Suppressor macrophage (primary cell): Measurements from ENCODE around the gene ZCCHC13.
"Not testable (repeated sequence)": the region's sequence is repeated elsewhere in the genome, so short reads cannot be mapped to it uniquely, and the experiment has no call there.

Experiments
- DNase-seq, 4 experiments: peaks; one replicate each; pipeline ENCODE4 v3.0.0-alpha.2; 2020 to 2022
- total RNA-seq, 17 experiments: gene quantifications; one replicate each; lab custom pipeline; 2026; ENCODE audit warnings: mixed read lengths in 6 of 17, inconsistent platforms in 3 of 17; lab: John Stamatoyannopoulos, UW

Gene ZCCHC13
- total RNA-seq, result 0 to 0.11 (median 0) reads per million in 17 experiments

DNA sequence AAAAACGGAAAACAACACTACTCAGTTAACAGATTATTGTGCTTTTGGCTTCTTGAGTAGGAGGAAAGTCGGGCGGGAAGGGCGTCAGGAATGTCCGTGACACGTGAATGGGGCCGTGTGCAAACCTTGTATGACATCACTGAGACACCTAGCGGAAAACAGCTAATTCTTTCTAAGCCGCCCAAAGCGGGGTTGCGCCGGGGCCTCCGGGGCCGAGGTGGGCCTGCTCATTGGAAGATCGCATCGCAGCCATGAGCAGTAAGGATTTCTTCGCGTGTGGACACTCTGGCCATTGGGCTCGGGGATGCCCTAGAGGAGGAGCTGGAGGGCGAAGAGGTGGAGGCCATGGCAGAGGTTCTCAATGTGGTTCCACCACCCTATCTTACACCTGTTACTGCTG is at the start of gene ZCCHC13:
Gene ZCCHC13, plus strand, starts transcription at position 165 of the 400 bp plus-strand sequence. Its CDS starts 87 bp downstream, at position 252.
- DNase-seq, result no peak

DNA sequence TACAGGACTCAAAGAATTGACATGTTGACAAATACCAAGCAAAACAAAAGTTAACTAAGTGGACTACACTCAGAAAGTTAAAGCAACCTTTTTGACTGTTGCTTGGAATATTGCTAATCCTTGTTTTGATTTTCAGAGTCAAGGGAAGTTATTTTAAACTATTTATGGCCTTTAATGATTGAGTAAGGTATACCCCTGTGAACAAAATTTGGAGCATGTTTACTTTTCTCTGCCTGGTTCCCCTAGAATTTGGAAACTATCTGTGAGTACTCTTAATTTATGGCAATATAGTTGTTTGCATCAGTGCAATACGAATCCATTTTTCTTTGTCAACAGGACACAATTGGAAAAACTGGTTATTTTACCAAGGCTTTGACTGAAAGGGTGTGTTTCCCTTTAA is 45.9 kb upstream of the ZCCHC13 start:
- DNase-seq, result not testable (repeated sequence)

DNA sequence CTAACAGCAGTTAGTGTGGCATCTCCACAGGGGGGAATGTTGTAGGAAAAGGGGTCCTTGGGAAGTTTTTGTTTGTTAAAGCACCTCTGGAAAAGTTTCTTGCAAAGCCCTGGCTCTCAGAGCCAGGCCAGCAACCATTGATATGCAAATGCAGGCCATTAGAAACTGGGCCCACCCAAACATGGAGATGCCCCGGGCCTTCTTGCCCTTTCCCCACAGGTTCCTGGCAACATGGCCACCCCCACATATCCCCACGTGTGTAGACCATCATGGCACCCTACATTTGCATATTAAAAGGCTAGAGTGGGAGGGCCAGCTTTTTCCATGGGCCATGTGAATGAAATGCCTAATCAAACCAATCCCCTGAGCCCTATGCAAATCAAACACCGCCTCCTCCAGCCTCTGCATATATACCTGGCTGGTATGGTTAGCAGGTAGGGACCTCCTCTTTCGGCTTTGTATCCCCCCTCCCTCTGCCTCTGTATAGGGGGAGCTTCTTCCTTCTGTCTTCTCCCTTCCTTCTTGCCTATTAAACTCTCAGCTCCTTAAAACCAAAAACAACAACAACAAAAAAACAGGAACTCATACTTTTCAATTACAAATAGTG is 44.0 kb upstream of the ZCCHC13 start:
- DNase-seq, result no peak

DNA sequence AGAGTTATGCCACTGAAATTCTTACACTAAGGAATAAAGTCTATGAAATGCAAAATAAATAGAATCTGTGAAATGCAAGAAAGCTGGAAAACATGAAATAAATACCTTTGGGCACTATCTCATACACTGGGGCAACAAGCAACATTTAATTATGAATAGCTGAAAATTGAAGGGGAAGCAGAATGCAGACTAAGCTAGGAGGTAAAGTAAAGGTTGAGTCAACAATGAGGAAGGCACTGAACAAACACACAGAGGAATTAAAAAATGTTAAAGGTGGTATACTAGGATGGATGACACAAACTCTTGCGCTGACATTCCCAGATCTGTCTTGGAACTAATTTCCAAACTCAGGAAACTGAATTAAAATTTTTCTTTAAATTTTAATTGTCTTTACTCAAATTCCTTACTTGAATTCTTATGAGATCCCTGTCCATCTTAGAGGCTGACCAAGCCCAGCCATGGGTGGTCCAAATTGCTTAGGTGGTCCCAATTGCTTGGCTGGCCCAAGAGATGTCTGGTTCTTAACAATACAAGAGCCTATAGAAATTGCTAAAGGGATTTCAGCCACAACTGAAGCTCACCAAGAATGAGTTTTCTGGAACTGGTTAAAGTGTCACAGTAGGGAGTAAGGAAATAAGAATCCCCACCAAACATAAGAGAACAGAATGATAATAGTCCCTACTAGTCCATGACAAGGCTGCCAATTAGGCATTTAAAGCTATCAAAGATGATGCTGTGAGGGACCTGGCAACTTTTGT is 41.3 kb upstream of the ZCCHC13 start:
- DNase-seq, result no peak

DNA sequence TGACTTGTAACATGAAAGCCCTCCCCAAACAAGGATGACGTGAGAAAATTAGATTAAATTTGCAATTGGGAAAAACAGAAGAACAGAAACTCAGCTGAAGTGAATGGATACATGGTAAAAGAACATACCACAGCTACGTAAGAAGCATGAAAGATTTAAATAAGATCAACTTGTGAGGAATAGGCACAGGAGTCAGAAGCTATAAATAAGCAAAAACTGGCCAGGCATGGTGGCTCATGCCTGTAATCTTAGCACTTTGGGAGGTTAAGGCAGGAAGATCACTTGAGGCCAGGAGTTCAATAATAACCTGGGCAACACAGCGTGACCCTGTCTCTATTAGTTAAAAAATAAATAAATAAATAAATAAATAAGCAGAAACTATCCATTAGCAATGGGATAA is 33.6 kb upstream of the ZCCHC13 start:
- no peak for DNase-seq

DNA sequence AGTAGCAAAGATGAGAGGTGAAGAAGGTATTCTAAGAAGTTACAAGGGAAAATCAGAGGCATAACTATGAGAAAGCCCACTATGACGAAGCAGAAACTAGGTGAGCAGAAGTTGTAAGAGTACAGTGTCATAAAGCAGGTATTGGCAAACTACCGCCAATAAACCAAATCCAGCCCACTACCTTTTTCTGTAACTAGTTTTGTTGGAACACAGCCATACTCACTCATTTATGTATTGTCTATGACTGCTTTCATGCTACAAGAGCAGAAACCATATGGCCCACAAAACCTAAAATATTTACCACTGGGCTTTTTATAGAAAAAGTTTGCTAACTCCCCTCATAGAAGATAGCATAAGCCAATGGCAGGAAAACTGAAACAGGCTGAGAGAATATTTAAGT is 31.8 kb upstream of the ZCCHC13 start:
- no peak for DNase-seq

DNA sequence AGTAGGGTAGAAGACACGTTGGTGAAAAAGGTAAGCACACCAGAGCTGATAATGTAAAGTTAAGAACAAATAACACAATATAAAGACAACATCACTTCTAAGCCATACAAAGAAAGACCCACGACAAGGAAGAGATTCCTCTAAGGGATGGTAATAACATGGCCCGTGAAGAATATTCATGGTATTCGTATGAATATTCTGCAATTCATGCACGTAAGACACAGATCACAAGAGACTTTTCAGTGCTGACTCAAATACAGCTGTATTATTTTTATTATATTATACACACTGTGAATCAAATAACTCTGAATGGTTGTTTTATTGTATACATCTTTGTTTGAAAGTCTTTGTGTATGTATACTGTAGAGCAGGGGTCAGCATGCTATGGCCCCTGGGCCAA is 29.5 kb upstream of the ZCCHC13 start:
- DNase-seq, result no peak

DNA sequence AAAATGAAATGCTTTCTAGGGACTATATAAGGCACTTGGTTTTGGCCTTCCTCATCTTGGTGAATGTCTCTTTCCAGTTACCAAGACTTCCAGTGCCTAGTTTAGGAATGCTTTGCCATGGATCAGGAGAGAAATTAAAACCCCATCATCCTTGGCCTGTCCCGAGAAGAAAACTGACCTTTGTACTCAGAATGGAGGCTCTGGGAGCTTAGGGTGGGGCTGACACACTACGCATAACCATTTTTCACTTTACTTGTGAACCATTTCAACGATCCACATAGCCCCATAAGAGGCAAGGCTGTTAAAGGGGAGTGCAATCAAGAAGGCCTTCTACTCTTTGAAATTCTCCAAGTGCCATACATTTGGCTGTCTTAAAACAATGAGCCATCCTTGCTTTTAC is 26.7 kb upstream of the ZCCHC13 start:
- no peak for DNase-seq

DNA sequence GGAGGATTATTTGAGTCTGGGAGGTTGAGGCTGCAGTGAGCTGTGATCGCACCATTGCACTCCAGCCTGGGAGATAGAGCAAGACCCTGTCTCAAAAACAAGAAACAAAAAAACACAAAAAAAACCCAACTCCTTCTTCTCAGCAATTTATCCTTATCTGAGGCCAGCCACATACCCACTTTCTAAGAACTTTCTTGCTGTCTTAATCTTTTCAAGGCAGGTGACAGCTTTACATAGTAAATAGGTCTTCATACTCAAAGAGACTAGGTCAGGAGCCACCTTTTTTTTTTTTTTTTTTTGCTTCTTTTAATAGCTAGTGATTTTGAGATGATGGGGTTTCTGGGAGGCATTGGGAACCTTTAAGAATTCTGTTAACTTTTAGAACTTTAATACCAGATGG is 26.1 kb upstream of the ZCCHC13 start:
- no peak for DNase-seq

DNA sequence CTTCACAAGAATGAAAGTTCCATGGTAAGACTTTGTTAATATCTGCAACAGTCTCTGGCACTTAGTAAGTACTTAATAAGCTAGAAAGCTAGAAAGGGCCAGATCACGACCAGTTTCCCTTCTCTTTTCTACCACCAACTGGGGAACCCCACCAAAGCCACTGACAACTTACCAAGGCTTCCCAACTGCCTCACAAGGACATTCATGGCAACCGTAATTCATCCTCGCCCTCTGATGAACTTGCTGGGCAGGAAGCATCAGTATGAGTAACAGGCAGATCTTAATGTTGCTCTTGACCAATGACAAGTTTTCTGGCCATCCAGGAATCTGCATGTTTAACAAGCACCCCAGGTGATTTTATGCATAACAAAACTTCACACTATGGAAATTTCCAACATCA is 23.2 kb upstream of the ZCCHC13 start:
- DNase-seq, result no peak

DNA sequence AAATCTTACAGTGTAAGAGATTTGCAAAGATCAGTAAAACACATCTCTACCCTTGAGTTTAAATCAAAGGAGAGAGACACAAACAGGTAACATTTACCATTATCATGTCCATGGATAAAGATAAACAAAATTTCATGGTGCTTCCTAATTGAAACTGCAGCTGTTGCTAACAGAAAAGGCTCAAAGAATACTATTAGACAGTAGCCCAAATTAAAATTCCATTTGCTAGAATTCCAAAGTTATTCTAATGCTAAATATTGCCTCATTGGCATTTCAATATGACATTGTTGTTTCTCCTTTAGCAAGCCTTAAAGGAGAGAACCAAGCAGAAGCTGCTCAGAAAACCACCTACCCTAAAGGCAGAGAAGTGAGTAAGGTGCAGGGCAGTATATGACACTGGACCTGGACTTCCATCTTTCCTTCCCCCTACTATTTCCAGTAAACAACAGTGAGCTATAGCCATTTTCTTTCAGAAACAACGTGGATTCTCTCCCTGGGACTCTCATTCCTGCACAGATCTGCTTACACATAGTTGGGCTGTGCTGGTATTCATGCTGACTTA is 19.5 kb upstream of the ZCCHC13 start:
- no peak for DNase-seq

DNA sequence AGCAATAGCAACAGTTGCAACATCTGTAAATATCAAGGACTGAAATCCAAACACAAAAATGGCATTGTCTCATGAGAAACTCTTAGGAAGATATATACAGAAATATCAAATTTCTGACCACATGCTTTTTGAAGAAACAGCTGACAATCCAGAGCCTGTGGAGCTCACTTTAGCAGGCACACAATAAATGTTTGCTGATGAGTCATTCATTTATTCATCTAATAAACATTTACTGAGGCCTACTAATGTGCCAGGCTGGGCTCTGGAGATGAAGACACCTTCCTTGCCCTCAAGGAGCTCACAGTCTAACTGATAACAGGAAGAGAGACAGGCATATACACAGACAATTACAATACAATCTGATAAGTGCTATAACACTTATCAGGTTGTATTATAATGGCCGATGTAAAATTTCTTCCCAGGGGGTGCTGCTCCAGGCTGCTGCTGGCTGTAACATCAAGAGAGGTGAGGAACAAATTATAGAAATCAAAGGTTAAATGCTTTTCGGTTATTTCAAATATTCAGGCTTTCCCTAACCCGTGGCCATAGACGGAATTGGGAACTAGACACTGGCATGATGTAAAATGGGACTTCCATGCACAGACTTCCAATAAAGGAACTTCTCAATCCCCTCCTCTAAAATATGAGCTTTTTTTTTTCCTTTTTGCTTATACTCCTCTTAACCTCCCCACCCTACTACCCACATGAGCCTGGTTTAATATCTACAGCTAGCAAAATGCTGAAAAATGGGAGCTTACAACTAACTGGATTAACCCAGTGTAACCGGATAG is 16.8 kb upstream of the ZCCHC13 start:
- peak in 1 of 4 experiments; percentile 7 for DNase-seq

DNA sequence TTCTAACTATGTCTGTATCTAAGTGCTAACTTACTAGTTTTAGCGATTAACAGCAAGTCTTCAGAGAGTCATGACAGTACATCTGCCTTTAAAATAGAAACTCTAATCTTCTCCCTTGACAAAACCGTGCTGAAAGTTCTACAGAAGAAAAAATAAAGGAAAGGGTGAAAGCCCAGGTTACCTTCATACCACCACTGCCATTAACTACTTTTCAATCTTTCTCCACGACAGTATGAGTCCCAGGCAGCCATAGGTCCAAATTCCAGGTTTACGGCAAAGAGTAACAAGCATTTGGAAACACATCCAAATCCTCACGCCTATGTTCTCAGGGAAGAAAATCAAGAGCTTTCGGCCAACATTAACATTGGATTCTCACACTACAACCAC is 12.4 kb upstream of the ZCCHC13 start:
- DNase-seq, result no peak

DNA sequence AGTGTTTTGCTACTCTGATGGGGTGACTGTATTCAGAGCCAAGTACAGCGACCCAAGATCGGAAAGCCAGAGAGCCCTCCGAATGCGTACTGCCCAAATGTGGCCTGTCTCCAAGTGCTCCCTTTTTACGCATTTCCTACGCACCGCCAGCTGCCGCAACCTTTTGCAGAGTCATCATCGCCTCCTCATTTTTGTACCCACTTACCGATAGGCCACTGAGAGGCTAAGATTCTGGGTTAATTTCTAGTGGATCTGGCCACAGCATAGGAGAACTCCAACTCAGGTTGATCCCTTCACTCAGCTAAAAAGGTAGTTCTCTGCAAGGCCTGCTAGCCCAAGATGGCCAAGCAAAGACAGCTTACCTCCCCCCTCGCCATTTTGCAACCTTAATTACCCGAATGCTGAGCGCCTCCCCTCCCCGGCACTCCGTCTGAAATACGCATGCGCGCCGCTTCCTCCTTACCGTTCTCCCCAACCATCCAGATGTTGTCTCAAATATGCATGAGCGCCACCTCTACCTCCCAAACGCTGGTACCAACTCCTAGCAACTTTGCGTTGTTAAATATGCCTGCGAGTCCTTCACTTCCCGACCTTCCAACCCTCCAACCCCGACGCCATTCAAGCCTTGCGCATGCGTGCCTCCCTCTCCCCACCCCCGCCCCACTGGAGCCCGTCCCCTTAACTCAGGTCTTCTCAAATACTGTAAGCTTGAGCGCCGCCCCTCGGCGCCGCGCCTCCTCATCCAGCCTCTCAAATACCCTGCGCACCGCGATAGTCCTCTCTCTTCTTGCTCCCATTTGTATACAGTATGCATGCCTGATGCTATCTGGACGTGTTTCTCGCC is 11.8 kb upstream of the ZCCHC13 start:
- peak; percentile 87 to 92 (median 91) for DNase-seq

DNA sequence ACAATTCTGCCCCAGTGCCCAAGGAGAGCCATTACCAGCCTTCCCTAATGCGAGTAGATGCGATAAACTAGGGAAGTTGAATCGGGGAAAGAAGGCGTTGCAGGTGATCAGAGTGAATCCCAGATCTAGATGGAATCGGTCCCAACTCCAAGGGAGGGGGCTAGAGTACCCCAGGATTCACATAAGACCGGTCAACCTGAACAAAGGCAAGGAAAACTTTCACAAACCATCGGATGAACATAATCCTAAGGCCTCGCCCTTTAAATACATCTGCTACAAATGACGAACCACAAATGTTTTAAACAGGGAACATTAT is 11.2 kb upstream of the ZCCHC13 start:
- DNase-seq, result no peak

DNA sequence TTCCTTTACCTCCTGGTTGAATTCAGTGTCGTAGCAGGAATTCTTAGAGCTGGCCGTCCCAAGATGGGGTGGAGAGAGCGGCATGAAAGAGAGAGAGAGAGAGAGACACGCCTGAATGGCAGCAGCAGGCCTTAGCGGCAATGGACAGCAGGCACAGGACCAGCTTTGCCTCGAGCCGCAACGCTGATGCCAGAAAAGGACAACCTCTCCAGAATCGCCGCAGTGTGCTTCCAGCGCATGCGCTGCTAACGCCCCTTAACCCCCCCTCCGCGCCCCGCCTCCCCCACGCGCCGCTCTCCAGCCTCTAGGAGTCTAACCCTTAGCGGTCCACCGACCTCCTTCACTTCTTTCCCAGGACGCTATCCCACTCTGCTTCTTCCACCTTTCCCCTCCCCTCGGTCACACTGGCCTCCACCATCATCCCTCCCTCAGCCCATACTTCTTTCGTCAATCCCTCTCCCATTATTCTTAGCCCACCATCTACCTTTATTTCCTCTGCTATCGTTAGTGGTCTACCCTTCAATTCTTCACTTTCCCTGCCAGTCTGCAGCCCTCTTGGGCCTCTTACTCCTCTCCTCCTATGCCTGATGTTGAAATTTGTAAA is 10.5 kb upstream of the ZCCHC13 start:
- DNase-seq, result peak; percentile 77 to 88 (median 82)

DNA sequence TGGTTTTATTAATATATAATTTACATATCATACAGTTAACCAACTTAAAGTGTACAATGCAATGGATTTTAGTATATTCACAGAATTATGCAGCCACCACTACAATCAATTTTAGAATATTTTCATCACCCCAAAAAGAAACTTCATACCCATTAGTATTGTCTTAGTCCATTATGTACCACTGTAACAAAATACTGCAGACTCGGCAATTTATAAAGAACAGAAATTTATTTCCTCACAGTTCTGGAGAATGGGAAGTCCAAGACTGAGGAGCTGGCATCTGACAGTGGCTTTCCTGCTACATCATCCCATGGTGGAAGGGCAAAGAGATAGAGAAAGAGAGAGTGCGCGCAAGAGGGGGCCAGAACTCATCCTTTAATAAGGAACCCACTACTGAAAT is 8.9 kb upstream of the ZCCHC13 start:
- peak in 1 of 4 experiments; percentile 2 for DNase-seq

DNA sequence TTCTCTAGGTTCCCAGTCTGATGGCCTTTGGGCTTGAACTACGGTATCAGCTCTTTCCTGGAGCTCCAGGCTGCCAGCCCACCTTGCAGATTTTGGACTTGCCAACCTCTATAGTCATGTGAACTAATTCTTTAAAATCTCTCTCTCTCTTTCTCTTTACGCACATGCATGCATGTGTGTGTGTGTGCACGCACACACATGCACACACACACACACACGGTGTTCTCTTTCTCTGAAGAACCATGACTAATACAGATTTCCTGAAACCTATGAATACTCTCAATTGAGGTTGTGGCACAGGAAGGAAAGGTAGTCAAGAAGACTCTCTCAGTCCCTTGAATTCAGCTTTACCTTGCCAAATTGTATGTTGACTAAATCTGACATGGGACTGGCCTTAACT is 6.2 kb upstream of the ZCCHC13 start:
- DNase-seq, result no peak

DNA sequence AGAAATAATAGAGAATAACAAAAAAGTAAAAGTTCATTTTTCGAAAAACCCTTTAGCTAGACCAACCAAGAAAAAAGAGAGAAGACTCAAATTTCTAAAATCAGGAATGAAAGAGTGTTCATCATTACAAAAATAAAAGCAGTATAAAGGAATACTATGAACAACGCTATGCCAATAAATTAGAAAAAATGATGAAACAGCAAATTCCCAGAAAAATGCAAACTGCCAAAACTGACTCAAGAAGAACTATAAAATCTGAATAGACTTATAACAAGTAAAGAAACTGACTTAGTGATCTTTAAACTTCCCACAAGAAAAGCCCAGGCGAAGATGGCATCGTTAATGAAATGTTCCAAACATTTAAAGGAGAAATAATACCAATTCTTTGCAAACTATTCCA is 3.1 kb upstream of the ZCCHC13 start:
- no peak for DNase-seq

DNA sequence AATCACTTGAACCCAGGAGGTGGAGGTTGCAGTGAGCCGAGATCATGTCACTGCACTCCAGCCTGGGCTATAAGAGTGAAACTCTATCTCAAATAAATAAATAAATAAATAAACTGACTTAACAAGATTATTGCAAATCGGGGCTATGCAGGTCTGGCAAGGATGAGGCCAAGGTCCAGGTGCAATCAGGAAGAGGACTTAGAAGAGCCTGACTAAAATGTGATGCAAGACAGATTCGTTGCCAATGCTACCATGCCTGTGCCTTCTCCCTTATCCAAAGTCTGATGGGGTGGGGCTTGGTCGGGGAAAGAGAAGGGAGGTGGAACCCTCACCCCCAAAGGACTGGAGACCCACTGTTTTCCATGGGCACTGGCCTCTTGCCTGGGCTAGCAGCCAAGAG is 14.7 kb downstream of the ZCCHC13 start:
- no peak for DNase-seq

DNA sequence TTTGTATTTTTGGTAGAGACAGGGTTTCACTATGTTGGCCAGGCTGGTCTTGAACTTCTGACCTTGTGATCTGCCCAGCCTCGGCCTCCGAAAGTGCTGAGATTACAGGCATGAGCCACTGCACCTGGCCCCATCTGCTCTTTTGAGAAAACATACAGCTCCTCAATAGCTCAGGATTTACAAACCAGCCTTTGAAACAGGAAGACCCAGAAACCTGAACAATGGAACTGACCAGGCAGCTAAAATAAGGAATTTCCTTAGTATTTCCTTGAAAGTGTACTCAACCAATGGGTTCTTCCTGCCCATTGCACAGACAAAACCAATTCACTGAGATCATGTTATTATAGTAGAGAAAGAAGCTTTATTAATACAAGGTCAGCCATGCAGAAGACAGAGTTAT is 15.3 kb downstream of the ZCCHC13 start:
- not testable (repeated sequence) for DNase-seq

DNA sequence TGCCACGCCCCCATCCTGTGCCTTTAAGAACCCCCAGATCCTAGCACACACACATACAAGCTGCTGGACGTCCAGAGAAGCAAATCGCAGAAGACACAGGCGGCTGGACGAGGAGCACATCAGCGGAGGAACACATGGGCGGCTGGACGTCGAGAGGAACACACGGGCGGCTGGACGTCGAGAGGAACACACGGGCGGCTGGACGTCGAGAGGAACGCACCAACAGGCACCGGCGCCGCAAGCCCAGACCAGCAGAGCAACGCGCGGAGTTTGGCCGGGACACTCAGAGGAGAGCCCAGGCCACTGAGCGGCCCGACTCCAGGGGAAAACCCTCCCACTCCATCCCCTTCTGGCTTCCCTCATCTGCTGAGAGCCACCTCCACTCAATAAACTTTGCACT is 17.2 kb downstream of the ZCCHC13 start:
- no peak for DNase-seq
